OCI-LY1 (cell line): Measurements from ENCODE around the gene FANCI.

Source experiments
- EZH2 ChIP-seq: fragments of 200-600 bp; sonication (generic), shearing (Covaris generic); IDR thresholded peaks from 2 replicates; pipeline ENCODE4 v1.8.0; 2017; ENCODE audit warnings: borderline replicate concordance, mixed run types, mild to moderate bottlenecking, antibody characterized with exemption, low read length, moderate library complexity, mixed read lengths
- TF ChIP-seq, protein P1 (sequence below): fragments of 200-600 bp; sonication (generic), shearing (Covaris generic); IDR thresholded peaks from 2 replicates; pipeline ENCODE4 v1.5.1; 2017; ENCODE audit warnings: mild to moderate bottlenecking, antibody characterized with exemption, low read length, moderate library complexity, mixed read lengths

GRCh38 chr15:89307791-89308190 is 64.0 kb downstream of the FANCI start:
- TF ChIP-seq, protein P1, sequence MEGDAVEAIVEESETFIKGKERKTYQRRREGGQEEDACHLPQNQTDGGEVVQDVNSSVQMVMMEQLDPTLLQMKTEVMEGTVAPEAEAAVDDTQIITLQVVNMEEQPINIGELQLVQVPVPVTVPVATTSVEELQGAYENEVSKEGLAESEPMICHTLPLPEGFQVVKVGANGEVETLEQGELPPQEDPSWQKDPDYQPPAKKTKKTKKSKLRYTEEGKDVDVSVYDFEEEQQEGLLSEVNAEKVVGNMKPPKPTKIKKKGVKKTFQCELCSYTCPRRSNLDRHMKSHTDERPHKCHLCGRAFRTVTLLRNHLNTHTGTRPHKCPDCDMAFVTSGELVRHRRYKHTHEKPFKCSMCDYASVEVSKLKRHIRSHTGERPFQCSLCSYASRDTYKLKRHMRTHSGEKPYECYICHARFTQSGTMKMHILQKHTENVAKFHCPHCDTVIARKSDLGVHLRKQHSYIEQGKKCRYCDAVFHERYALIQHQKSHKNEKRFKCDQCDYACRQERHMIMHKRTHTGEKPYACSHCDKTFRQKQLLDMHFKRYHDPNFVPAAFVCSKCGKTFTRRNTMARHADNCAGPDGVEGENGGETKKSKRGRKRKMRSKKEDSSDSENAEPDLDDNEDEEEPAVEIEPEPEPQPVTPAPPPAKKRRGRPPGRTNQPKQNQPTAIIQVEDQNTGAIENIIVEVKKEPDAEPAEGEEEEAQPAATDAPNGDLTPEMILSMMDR: no peak
- TF ChIP-seq EZH2: no peak
